Midbrain (tissue), 1 donor: ENCODE data around the gene SFXN3.

Experiments
- DNase-seq: peaks from one replicate; lab custom pipeline; 2025; lab: John Stamatoyannopoulos, UW

The SFXN3 gene, protein sequence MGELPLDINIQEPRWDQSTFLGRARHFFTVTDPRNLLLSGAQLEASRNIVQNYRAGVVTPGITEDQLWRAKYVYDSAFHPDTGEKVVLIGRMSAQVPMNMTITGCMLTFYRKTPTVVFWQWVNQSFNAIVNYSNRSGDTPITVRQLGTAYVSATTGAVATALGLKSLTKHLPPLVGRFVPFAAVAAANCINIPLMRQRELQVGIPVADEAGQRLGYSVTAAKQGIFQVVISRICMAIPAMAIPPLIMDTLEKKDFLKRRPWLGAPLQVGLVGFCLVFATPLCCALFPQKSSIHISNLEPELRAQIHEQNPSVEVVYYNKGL

DNA sequence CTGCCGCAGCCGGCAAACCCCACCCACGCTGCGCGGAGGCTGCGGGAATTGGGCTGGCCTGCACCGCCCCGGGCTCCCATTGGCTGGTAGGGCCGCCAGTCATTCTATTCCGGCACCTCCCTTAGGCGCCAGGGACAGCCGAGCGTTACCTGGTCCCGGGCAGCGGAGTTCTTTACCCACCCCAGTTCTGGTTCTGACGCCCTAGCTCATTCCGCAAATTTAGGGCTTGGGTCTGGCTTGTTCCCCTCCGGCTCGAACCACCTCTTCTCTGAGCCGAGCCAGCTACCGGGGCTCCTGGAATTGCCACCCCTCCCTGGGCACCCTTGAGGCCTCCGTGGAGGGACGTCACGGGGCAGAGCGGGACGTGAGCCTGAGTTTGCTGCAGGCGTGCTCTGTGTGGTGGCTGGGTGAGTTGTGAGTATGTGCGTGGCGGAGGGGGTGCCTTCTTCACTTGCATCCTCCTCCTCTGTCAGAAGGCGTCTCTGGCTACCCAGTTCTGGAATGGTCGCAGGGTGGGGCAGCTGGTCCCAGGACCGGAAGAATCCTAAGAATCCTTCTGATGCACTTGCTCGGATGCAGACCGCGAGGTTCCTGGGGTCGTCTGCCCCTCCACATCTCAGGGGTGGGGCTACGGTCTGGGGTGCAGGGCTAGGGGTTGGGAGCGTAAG, at the start of gene SFXN3, which contains the start of gene PDZD7:
Gene SFXN3, plus strand, starts transcription at position 107 of the 668 bp plus-strand sequence. CDS start 3,461 bp downstream, outside the sequence.
Gene PDZD7, minus strand, starts transcription at position 2 of the 668 bp plus-strand sequence. CDS start 910 bp downstream, outside the sequence.
- peak; percentile 95 for DNase-seq

GRCh38 chr10:100982916-100983830, 47.9 kb upstream of the SFXN3 start:
- no peak for DNase-seq

GRCh38 chr10:100983868-100984671, 47.0 kb upstream of the SFXN3 start:
- DNase-seq: no peak

- DNase-seq: no peak
Observed at GRCh38 chr10:100984672-100985177, 46.3 kb upstream of the SFXN3 start.

DNA sequence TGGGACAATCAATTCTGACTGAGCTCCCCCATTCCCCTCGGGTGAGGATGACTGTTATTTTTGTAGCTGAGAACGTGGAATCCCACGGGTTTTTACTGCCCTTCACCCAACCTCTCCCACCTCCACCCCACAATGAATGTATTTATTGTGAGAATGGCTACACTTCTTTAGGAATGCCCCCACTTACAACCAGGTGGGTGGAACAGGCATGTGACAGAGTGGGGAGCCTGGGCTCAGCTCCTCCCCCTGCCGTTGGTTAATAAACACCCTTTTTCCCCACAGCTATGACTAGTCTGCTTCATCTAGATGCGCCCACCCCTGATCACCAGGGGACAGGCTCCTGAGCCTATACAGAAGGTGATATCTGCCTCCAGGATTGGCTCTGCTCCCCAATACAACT, 45.7 kb upstream of the SFXN3 start:
- no peak for DNase-seq

DNA sequence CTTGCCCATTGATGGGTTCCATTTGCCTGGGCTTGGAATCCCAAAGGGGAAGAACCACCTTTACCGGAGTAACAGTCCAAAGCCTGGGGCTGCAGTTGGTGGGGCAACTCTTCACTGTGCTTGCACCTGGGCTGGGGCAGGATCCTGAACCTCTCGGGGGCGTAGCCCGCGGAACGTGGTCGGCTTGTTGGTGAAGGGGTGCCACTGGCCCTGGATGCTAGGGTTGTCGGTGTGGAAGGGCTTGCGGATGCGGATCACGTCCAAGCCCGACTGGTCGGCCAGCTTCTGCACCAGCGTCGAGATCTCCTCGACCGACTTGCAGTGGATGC, 44.4 kb upstream of the SFXN3 start:
- DNase-seq: no peak

GRCh38 chr10:100986952-100987684, 43.9 kb upstream of the SFXN3 start, which contains the start of the genes MRPL43 and TWNK:
Gene MRPL43 (minus strand): TSS chr10:100987497. CDS start chr10:100987443, 54 bp downstream.
Gene TWNK (plus strand): TSS chr10:100987543. CDS start chr10:100988211, 668 bp downstream.
- peak; percentile 91 for DNase-seq

DNA sequence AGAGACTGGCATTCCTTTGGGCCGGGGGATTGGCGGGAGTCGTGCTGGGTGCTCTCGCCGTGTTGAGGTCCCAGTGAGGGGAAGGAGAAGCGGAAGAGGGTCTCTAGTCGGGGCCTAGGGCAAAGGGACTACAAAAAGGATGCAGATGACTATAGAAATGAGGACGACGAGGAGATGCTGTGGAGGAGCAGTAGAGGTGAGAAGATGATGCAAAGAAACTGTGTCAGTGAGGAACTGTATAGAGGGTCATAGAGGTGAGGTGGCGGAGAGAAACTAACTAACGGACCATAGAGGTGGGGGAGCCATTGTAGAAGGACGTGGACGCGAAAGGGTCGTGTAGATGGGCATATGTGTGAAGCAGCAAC, 43.4 kb upstream of the SFXN3 start:
- DNase-seq: no peak

- DNase-seq: no peak
Observed at GRCh38 chr10:100988166-100988565, 42.9 kb upstream of the SFXN3 start.

GRCh38 chr10:100989088-100989487, 41.9 kb upstream of the SFXN3 start:
- DNase-seq: no peak

DNA sequence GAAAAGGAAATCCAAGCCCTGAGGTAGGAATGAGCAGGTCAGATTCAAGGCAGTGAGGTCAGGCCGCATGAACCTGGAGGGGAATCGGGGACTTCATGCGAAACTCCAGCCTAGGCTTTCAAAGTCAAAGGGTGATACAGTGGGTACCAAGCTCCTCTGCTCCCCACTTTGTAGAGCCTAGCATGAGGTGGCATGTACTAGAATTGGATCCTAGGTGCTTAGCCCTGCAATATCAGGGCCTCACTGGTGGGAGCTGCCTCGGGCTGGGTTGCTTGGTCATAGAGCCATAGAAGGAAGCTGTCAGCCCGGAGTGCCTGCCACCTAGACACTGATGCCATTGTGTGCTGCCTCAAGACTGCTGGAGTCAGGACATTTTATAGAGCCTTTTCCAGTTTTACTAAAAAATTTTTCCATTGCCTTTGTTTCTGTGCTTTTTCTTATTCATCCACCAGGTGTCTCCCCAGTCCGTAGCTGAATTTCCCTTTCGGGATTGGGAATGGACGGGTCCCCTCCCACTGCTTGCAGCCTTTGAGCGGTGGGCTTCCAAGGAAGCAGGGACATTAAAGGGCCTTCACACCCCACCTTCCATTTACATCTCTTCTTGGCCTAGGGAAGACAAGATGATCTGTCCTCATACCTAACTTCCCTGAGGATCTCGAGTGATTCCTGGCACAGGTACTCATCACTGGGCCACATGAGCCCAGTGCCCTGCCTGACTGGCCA, 36.9 kb upstream of the SFXN3 start:
- peak; percentile 77 for DNase-seq

- no peak for DNase-seq
Observed at GRCh38 chr10:100995181-100995580, 35.9 kb upstream of the SFXN3 start.

DNA sequence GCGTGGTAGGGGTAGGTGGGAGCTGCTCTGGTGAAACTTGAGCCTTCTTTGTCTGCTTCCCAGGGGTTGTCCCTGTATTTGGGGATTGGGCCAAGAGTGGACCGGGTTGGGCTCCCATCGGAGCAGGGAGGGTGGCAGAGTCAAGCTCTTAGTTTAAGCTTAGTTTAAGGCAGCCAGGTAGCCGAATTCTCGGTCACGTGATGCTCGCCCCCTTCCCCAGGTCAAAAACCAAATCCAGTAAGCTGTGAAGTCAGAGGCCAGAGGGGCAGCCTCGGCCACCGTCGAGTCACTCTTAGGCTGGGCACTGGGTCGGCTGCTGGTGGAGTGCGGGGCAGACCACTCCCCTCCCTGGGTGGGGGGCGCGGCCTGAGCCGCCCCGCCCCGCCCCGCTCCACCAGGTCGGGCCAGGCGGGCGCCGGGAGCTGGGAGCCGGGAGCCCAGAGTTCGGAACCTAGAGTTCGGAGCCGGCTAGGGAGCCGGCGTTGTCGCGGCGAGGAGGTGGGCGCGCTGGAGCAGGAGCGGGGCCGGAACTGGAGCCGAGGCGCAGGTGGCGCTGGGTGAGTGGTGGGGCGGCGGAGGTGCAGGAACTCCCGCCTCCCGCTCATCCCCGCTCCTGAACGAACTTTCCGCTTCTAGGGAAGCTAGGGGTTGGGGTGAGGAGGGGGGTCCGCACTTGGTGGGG, 34.2 kb upstream of the SFXN3 start:
- DNase-seq: peak; percentile 4

- peak; percentile 81 for DNase-seq
Observed at GRCh38 chr10:100997360-100998182, 33.5 kb upstream of the SFXN3 start.

DNA sequence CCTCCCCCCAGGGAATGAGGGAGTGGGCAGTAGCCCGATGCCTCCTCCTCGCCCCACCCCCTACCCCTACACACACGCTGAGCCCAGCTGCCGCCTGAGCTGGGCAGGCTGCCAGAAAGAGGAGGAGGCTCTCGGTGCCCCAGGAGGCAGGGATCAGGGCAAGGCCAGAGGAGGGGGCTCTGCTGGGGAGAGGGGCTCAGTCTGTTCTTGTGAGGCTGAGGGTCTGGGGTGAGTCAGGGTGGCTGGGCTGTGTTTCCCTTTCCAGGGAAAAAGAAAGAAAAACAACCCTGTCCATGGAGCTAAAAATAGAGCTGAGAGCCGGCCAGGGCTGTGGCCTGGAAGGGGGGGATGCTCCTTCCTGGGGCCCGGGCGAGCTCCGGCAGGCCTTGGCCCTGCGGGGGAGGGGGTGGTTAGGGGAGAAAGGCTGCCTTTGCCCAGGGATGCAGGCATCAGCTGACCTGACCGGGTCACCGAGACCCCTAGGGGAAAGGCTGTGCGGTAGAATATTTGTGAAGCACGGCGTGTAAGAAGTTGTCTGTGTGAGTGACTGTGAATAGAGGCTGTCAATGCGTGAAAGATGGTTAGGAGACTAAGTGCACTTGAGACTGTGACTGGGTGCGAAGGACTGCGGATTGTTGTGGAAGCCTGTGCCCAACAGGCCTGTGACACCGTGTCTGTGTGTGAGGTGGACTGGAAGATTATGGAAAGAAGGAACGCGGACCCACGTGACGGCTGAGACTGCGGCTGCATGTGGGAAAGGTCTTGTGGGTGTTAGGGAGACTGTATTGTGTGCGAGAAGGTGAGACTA, 32.6 kb upstream of the SFXN3 start:
- peak; percentile 88 for DNase-seq

DNA sequence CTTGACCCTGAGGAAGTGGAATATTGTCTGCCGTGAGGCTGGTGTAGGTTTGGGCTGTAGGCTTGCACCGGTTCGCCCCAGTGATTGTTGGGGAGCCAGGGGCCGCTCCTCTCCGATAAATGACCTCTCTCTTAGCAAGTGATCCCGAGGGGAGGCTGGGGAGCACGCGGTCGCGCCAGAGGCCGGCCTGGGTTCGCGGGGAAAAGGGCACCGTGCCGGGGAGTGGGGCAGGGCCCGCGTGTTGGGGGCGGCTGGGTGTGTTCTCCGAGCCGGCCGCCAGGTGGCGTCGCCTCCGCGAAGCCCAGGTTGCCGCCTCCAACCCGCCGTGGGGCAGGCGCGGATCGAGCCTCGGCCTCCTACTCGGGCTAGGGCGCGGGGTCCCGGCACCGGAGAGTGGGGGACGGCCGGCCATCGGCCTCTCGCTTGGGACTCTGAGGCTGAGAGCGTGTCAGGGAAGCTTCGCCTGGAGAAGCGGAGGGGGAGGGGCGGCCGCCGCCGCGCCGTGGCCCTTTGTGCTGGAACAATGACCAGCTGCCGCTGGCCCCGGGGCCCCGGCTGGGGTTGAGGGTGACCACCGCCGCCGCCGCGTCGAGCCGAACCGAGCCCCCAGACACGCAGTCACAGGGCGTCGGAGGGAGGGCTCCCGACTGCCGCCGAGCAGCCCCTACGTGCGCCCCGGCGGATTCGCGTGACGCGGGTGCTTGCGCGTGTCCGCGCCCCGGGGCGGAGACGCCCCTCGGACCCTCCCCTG, 31.9 kb upstream of the SFXN3 start:
- peak; percentile 85 for DNase-seq

DNA sequence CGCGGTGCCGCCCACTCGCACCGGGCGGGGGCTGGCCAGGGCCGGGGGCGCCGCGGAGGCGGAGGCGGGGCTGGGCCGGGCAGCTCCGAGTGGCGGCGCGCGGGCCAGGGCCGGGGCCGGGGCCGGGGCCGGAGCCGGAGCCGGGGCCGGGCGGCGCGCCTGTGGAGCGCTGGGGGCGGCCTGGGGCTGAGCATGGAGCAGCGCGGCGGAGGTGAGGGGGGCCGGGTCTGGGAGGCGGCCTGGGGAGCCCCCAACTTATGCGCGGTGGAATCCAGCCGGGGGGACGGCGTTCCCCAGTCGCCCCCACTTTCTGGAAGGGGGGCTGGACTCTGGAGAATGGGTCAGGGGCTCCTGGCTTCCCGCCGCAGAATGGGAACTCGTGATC, 31.3 kb upstream of the SFXN3 start, which contains the start of gene LZTS2:
Gene LZTS2, plus strand, starts transcription at position 67 of the 385 bp plus-strand sequence. CDS start 2,731 bp downstream, outside the sequence.
- DNase-seq: no peak
